ENCODE results near the gene TMEM53. TPM values are rescaled to one million over a fixed set of nuclear protein-coding genes. Genes with fewer than 3 reads are reported as not detected.

The TMEM53 gene
- polyA plus RNA-seq, 1 donor = 5.9 TPM

GRCh38 chr1:44604157-44604955 is 69.9 kb downstream of the TMEM53 start:
- DNase-seq (ENCODE audit: low read depth) = no peak

DNA sequence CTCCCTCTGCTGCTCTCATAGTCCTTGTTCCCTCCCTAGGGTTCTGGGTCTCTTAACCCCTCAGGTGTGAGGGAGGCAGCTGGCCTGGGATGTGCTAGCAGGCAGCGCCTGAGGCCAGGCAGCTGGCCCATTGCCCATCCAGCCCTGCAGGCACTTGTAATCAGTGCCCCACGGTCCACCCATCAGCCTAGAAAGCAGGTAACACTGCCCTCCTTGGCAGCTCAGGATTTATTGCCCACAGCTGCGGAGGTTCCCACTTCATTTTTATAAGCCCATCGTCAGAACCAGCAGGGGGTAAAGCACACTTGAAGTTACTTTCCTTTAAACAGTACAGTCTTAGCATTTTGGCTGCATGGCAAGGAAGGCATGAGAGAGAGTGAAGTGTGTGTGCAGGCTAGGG is 70.6 kb downstream of the TMEM53 start:
- no peak for DNase-seq (ENCODE audit: low read depth)

Other genes starting within 250 kb of the TMEM53 start
- 1.8 TPM for gene ARMH1, start 233 bp upstream of the TMEM53 start, polyA plus RNA-seq (ENCODE audit: insufficient read length)
- not detected for gene RNU5D-1, start 56.7 kb upstream of the TMEM53 start, polyA plus RNA-seq (ENCODE audit: insufficient read length)
- 9.8 TPM for gene KIF2C, start 65.4 kb upstream of the TMEM53 start, polyA plus RNA-seq (ENCODE audit: insufficient read length)
- 3,224 TPM for gene RPS8, start 101.1 kb upstream of the TMEM53 start, polyA plus RNA-seq (ENCODE audit: insufficient read length)
- gene BEST4, start 113.7 kb upstream of the TMEM53 start, polyA plus RNA-seq (ENCODE audit: insufficient read length) = 0.27 TPM
- 9.2 TPM for gene PLK3, start 125.9 kb upstream of the TMEM53 start, polyA plus RNA-seq (ENCODE audit: insufficient read length)
- gene DYNLT4, start 132.9 kb upstream of the TMEM53 start, polyA plus RNA-seq (ENCODE audit: insufficient read length) = 0.24 TPM
- gene BTBD19, start 134.0 kb upstream of the TMEM53 start, polyA plus RNA-seq (ENCODE audit: insufficient read length) = 8.3 TPM
- gene PTCH2, start 168.8 kb upstream of the TMEM53 start, polyA plus RNA-seq (ENCODE audit: insufficient read length) = 10.9 TPM

All from forelimb muscle (tissue), 1 donor.